ENCODE data around the gene NARS2.

DNA sequence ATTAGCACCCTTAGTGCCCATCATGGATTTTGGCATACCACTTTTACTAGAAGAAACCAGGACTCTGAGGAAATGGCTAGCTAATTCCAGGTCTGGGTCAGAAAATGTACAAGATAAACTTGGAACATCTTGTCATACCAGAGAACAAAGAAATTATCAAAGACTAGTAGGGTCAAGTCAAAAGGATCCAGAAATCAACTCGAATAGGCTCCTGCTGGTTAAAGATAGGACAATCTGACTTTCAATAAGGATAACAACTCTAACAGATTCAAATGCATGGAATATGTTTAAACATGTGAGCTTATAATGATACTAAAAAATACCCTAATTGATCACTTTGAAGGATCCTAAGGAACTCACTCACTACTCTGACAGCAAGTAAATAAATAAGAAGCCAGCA lies 175.9 kb downstream of the NARS2 start:
- TF ChIP-seq, protein P1, sequence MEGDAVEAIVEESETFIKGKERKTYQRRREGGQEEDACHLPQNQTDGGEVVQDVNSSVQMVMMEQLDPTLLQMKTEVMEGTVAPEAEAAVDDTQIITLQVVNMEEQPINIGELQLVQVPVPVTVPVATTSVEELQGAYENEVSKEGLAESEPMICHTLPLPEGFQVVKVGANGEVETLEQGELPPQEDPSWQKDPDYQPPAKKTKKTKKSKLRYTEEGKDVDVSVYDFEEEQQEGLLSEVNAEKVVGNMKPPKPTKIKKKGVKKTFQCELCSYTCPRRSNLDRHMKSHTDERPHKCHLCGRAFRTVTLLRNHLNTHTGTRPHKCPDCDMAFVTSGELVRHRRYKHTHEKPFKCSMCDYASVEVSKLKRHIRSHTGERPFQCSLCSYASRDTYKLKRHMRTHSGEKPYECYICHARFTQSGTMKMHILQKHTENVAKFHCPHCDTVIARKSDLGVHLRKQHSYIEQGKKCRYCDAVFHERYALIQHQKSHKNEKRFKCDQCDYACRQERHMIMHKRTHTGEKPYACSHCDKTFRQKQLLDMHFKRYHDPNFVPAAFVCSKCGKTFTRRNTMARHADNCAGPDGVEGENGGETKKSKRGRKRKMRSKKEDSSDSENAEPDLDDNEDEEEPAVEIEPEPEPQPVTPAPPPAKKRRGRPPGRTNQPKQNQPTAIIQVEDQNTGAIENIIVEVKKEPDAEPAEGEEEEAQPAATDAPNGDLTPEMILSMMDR (IDR thresholded peaks at IDR 0.05), result no peak
- no peak for TF ChIP-seq POLR2A (IDR thresholded peaks at IDR 0.05)
